ENCODE measurements around the gene CEACAM19. TPM values are rescaled to one million over a fixed set of nuclear protein-coding genes. Genes with fewer than 3 reads are reported as not detected.
"Not testable (repeated sequence)": the region's sequence is repeated elsewhere in the genome, so short reads cannot be mapped to it uniquely, and the experiment has no call there.

CEACAM19 gene
- total and polyA plus RNA-seq, 2 of the 4 experiments (the other 2 are of a cell fraction), result 0.72 to 9.3 TPM

- dilution Hi-C loops (cut with HindIII; ENCODE audit: low sequenced_read_pairs, unreplicated experiment); H3K36me3 ChIP-seq (ENCODE audit: control insufficient read depth, insufficient read depth, low read length); H3K9me3 ChIP-seq (ENCODE audit: control insufficient read depth, insufficient read depth, low read length); BruUV-seq (replicated peaks); H2AK9ac ChIP-seq (replicated peaks; ENCODE audit: low read depth, low read length, poor library complexity); H4K20me1 ChIP-seq (ENCODE audit: insufficient read depth, low read length); H3K4me2 ChIP-seq (ENCODE audit: low read depth, low read length); H3K9ac ChIP-seq (ENCODE audit: low read depth, low read length); H3K4me3 ChIP-seq (ENCODE audit: insufficient read depth, low read depth, low read length); in situ Hi-C loops (cut with MboI; ENCODE audit: low sequenced_read_pairs); H2AFZ ChIP-seq (replicated peaks; ENCODE audit: low read length, poor library complexity); H3K79me1 ChIP-seq (ENCODE audit: low read depth in 1 of 2, low read length in 2 of 2); H3K27me3 ChIP-seq (ENCODE audit: control insufficient read depth, insufficient read depth, low read length): not testable (repeated sequence)
- DNase-seq (peak; percentile 77), ATAC-seq (ENCODE audit: low read depth) (peak; percentile 2)
- Histone ChIP-seq H3K23ac (ENCODE audit: low read depth, low read length) (peak overlapping the region; percentile 50; the same call in 1 of the 2 replicates), H4K5ac (ENCODE audit: low read depth, low read length) (peak overlapping the region; percentile 39), H2BK120ac (ENCODE audit: low read depth, low read length) (peak overlapping the region; percentile 97), H2AK5ac (ENCODE audit: low read depth, low read length) (peak overlapping the region; percentile 91), H3K4ac (ENCODE audit: low read depth, low read length) (peak overlapping the region; percentile 95), H3K18ac (ENCODE audit: low read depth, low read length) (peak overlapping the region; percentile 26), H2BK15ac (ENCODE audit: low read depth, low read length) (peak overlapping the region; percentile 77), H3K14ac (replicated peaks; ENCODE audit: low read depth, low read length) (peak overlapping the region; percentile 83), H3K9me1 (ENCODE audit: insufficient read depth, low read length) (peaks cover 21% of the 10 kb centered on the region), H2BK20ac (ENCODE audit: low read depth, low read length) (peak overlapping the region; percentile 99), H3K56ac (ENCODE audit: extremely low read depth, insufficient read depth, low read length) (peak overlapping the region; percentile 41; the same call in 1 of the 2 replicates), H3K27ac (ENCODE audit: insufficient read depth, low read length) (peak overlapping the region; percentile 75), H2BK5ac (ENCODE audit: low read depth, low read length, poor library complexity, severe bottlenecking) (peak overlapping the region; percentile 73), H4K91ac (ENCODE audit: insufficient read depth, low read depth, low read length) (peak overlapping the region; percentile 91), H3K4me1 (ENCODE audit: control insufficient read depth, insufficient read depth, low read length) (peaks cover 15% of the 10 kb centered on the region), H4K8ac (ENCODE audit: low read depth in 2 of 2, low read length in 2 of 2) (peak overlapping the region; percentile 24 to 91)
- CTCF ChIA-PET, result interaction anchor here (0.6 to 1.0 kb wide), 4 partner anchors 10 to 149 kb away, joined by 3 to 5 read pairs (median 4); no protein-coding TSS in a partner anchor
- WGBS, 2 experiments (ENCODE audit: extremely low coverage in 2 of 2, insufficient read length in 1 of 2), result 40% methylated on average over 2 of the region's 4 CpGs; no CpG with 5 or more reads in 1 of the 2 experiments
- intact Hi-C loops (cut with micrococcal nuclease), result loop anchor here (1.0 kb wide), 2 partner anchors 22 to 37 kb away; no protein-coding TSS in a partner anchor
- POLR2A ChIA-PET (ENCODE audit: unreplicated experiment), result interaction anchor here (0.9 kb wide), 1 partner anchor 22 kb away, joined by 3 read pairs; no protein-coding TSS in a partner anchor
Measured at GRCh38 chr19:44625637-44626036, 45.6 kb upstream of the CEACAM19 start.

Data from IMR-90 (cell line).